ENCODE data around the gene GREM2.

DNA sequence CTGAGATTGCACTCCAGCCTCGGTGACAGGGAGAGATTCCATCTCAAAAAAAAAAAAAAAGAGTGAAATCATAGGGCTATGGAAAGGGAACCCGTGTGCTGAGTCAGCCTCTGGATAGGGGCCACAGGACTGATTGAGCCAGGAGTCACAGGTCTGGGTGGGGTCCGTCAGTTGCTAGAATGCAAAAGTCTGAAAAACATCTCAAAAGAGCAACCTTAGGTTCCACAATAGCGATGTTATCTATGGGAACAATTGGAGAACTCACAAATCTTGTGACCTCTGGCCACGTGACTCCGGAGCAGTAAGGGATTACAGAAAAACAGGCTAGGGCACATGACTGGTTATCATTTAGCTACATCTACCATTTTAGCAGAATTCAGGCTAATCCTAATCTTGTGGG is 32.8 kb upstream of the GREM2 start:
- TF ChIP-seq CHD1 (IDR thresholded peaks at IDR 0.05; ENCODE audit: low read depth, low read length) = no peak
- TF ChIP-seq, protein P1, sequence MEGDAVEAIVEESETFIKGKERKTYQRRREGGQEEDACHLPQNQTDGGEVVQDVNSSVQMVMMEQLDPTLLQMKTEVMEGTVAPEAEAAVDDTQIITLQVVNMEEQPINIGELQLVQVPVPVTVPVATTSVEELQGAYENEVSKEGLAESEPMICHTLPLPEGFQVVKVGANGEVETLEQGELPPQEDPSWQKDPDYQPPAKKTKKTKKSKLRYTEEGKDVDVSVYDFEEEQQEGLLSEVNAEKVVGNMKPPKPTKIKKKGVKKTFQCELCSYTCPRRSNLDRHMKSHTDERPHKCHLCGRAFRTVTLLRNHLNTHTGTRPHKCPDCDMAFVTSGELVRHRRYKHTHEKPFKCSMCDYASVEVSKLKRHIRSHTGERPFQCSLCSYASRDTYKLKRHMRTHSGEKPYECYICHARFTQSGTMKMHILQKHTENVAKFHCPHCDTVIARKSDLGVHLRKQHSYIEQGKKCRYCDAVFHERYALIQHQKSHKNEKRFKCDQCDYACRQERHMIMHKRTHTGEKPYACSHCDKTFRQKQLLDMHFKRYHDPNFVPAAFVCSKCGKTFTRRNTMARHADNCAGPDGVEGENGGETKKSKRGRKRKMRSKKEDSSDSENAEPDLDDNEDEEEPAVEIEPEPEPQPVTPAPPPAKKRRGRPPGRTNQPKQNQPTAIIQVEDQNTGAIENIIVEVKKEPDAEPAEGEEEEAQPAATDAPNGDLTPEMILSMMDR (conservative IDR thresholded peaks at IDR 0.05; ENCODE audit: low read depth, low read length) = no peak
- TF ChIP-seq RFX5 (IDR thresholded peaks at IDR 0.05; ENCODE audit: low read depth, low read length) = no peak
- TF ChIP-seq POLR2A (IDR thresholded peaks at IDR 0.05; ENCODE audit: low read depth, low read length) = no peak
- TF ChIP-seq BHLHE40 (IDR thresholded peaks at IDR 0.05; ENCODE audit: low read depth, low read length) = no peak
- TF ChIP-seq RAD21 (IDR thresholded peaks at IDR 0.05; ENCODE audit: low read length) = no peak
- TF ChIP-seq SMC3 (IDR thresholded peaks at IDR 0.05; ENCODE audit: low read depth, low read length) = no peak

Data from IMR-90 (cell line).